ENCODE measurements around the gene TRIM51.
"Not testable (repeated sequence)": the region's sequence is repeated elsewhere in the genome, so short reads cannot be mapped to it uniquely, and the experiment has no call there.

The TRIM51 gene

GRCh38 chr11:55882997-55883396 lies at the start of gene TRIM51:
Gene TRIM51 (plus strand): TSS chr11:55883297. CDS start chr11:55885429, 2,132 bp downstream.
- FAIRE-seq; DNase-seq (ENCODE audit: insufficient read length, low spot score): not testable (repeated sequence)

- no peak for TF ChIP-seq POLR2A (IDR thresholded peaks at IDR 0.05; ENCODE audit: low read depth, low read length)
- DNase-seq (ENCODE audit: insufficient read length, low spot score) (no peak), FAIRE-seq (no peak)
Measured at GRCh38 chr11:55838452-55838851, 44.6 kb upstream of the TRIM51 start, which contains the start of gene OR5D16. Gene OR5D16 (plus strand): TSS chr11:55838752. CDS start chr11:55838752, 0 bp downstream.

- no peak for FAIRE-seq
- TF ChIP-seq POLR2A (IDR thresholded peaks at IDR 0.05; ENCODE audit: low read depth, low read length), result no peak
- DNase-seq (ENCODE audit: insufficient read length, low spot score), result no peak
Measured at GRCh38 chr11:55847453-55847852, 35.6 kb upstream of the TRIM51 start.

- DNase-seq (ENCODE audit: insufficient read length, low spot score), result no peak
- TF ChIP-seq POLR2A (IDR thresholded peaks at IDR 0.05; ENCODE audit: low read depth, low read length), result no peak
- FAIRE-seq, result no peak
Measured at GRCh38 chr11:55849037-55849436, 34.1 kb upstream of the TRIM51 start.

GRCh38 chr11:55852141-55852540 lies 31.0 kb upstream of the TRIM51 start:
- no peak for DNase-seq (ENCODE audit: insufficient read length, low spot score)
- FAIRE-seq, result no peak
- no peak for TF ChIP-seq POLR2A (IDR thresholded peaks at IDR 0.05; ENCODE audit: low read depth, low read length)

- FAIRE-seq (no peak), DNase-seq (ENCODE audit: insufficient read length, low spot score) (no peak)
- no peak for TF ChIP-seq POLR2A (IDR thresholded peaks at IDR 0.05; ENCODE audit: low read depth, low read length)
Measured at GRCh38 chr11:55854704-55855103, 28.4 kb upstream of the TRIM51 start.

- not testable (repeated sequence) for DNase-seq (ENCODE audit: insufficient read length, low spot score); FAIRE-seq
Measured at GRCh38 chr11:55867354-55867753, 15.7 kb upstream of the TRIM51 start.

- FAIRE-seq; DNase-seq (ENCODE audit: insufficient read length, low spot score): not testable (repeated sequence)
Measured at GRCh38 chr11:55872731-55873130, 10.4 kb upstream of the TRIM51 start.

- DNase-seq (ENCODE audit: insufficient read length, low spot score); FAIRE-seq: not testable (repeated sequence)
Measured at GRCh38 chr11:55873146-55873545, 10.0 kb upstream of the TRIM51 start.

GRCh38 chr11:55884995-55885394 lies 1.9 kb downstream of the TRIM51 start:
- not testable (repeated sequence) for DNase-seq (ENCODE audit: insufficient read length, low spot score); FAIRE-seq

GRCh38 chr11:55885481-55885880 lies 2.4 kb downstream of the TRIM51 start:
- FAIRE-seq; DNase-seq (ENCODE audit: insufficient read length, low spot score): not testable (repeated sequence)

GRCh38 chr11:55895216-55895615 lies 12.1 kb downstream of the TRIM51 start:
- FAIRE-seq (no peak), DNase-seq (ENCODE audit: insufficient read length, low spot score) (no peak)
- no peak for TF ChIP-seq POLR2A (IDR thresholded peaks at IDR 0.05; ENCODE audit: low read depth, low read length)

- no peak for DNase-seq (ENCODE audit: insufficient read length, low spot score)
- FAIRE-seq, result no peak
- TF ChIP-seq POLR2A (IDR thresholded peaks at IDR 0.05; ENCODE audit: low read depth, low read length), result no peak
Measured at GRCh38 chr11:55902308-55902707, 19.2 kb downstream of the TRIM51 start.

GRCh38 chr11:55914482-55914881 lies 31.4 kb downstream of the TRIM51 start, which contains the start of gene OR5W2:
Gene OR5W2 (minus strand): TSS chr11:55914582. CDS start chr11:55914582, 0 bp downstream.
- FAIRE-seq (no peak), DNase-seq (ENCODE audit: insufficient read length, low spot score) (no peak)
- no peak for TF ChIP-seq POLR2A (IDR thresholded peaks at IDR 0.05; ENCODE audit: low read depth, low read length)

- no peak for DNase-seq (ENCODE audit: insufficient read length, low spot score)
- TF ChIP-seq POLR2A (IDR thresholded peaks at IDR 0.05; ENCODE audit: low read depth, low read length), result no peak
- no peak for FAIRE-seq
Measured at GRCh38 chr11:55920537-55920936, 37.4 kb downstream of the TRIM51 start.

GRCh38 chr11:55936300-55936699 lies 53.2 kb downstream of the TRIM51 start, which contains the start of gene OR5I1:
Gene OR5I1 (minus strand): TSS chr11:55936400. CDS start chr11:55936400, 0 bp downstream.
- FAIRE-seq, result no peak
- TF ChIP-seq POLR2A (IDR thresholded peaks at IDR 0.05; ENCODE audit: low read depth, low read length), result no peak
- DNase-seq (ENCODE audit: insufficient read length, low spot score), result no peak

Data from H54 (cell line).